Measurements from ENCODE around the gene PVALEF. TPM values are rescaled to one million over a fixed set of nuclear protein-coding genes. Genes with fewer than 3 reads are reported as not detected.
A peak's percentile ranks its signal among the peaks of the same experiment; 100 is the strongest.
"Not testable (repeated sequence)": the region's sequence is repeated elsewhere in the genome, so short reads cannot be mapped to it uniquely, and the experiment has no call there.

PVALEF gene
- total RNA-seq, 1 donor from 2014 or later, result 0.29 TPM

DNA sequence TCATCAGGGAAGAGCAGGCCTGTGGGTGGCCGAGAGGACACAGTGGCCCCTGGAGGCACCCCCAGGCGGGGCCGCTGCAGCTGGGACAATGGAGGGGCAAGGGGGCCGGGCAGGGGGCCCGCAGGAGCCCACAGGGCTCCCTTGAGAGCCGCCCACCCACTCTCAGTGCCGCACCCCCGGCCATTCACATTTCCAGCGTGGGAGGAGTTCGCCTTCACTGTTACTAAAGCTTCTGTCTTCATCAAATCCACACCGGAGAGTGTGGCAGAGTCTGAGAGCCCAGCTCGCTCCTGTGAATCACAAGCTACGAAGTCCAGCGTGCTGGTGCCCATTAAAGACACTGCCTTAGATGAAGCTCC, 20.9 kb upstream of the PVALEF start:
- TF ChIP-seq, protein P1, sequence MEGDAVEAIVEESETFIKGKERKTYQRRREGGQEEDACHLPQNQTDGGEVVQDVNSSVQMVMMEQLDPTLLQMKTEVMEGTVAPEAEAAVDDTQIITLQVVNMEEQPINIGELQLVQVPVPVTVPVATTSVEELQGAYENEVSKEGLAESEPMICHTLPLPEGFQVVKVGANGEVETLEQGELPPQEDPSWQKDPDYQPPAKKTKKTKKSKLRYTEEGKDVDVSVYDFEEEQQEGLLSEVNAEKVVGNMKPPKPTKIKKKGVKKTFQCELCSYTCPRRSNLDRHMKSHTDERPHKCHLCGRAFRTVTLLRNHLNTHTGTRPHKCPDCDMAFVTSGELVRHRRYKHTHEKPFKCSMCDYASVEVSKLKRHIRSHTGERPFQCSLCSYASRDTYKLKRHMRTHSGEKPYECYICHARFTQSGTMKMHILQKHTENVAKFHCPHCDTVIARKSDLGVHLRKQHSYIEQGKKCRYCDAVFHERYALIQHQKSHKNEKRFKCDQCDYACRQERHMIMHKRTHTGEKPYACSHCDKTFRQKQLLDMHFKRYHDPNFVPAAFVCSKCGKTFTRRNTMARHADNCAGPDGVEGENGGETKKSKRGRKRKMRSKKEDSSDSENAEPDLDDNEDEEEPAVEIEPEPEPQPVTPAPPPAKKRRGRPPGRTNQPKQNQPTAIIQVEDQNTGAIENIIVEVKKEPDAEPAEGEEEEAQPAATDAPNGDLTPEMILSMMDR (IDR thresholded peaks at IDR 0.05; ENCODE audit: partially characterized antibody, unreplicated experiment), result no peak
- no peak overlapping the region for H3K27ac Mint-ChIP-seq (ENCODE audit: unreplicated experiment)
- H3K4me1 Mint-ChIP-seq (ENCODE audit: low read depth, unreplicated experiment), result peaks cover 4% of the 10 kb centered on the region
- H3K36me3 Mint-ChIP-seq (ENCODE audit: unreplicated experiment), result no peaks in the 10 kb centered on the region
- no peak overlapping the region for H3K4me3 Mint-ChIP-seq (ENCODE audit: unreplicated experiment)
- H3K9me3 Mint-ChIP-seq (ENCODE audit: unreplicated experiment), result peaks cover 7% of the 10 kb centered on the region
- H3K27me3 Mint-ChIP-seq (ENCODE audit: unreplicated experiment), result peaks cover 5% of the 10 kb centered on the region
- DNase-seq, result no peak

DNA sequence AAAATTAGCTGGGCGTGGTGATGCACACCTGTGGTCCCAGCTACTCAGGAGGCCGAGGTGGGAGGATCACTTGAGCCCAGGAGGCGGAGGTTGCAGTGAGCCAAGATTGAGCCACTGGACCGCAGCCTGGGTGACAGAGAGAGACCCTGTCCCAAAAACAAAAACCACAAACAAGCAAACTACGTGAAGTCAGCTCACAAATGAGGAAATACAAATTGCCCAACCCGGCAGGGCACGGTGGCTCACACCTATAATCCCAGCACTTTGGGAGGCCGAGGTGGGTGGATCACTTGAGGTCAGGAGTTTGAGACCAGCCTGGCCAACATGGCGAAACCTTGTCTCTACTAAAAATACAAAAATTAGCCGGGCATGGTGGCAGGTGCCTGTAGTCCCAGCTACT, 19.1 kb upstream of the PVALEF start:
- not testable (repeated sequence) for H3K27me3 Mint-ChIP-seq (ENCODE audit: unreplicated experiment); H3K4me1 Mint-ChIP-seq (ENCODE audit: low read depth, unreplicated experiment); H3K9me3 Mint-ChIP-seq (ENCODE audit: unreplicated experiment); H3K4me3 Mint-ChIP-seq (ENCODE audit: unreplicated experiment); H3K36me3 Mint-ChIP-seq (ENCODE audit: unreplicated experiment); DNase-seq; H3K27ac Mint-ChIP-seq (ENCODE audit: unreplicated experiment)

DNA sequence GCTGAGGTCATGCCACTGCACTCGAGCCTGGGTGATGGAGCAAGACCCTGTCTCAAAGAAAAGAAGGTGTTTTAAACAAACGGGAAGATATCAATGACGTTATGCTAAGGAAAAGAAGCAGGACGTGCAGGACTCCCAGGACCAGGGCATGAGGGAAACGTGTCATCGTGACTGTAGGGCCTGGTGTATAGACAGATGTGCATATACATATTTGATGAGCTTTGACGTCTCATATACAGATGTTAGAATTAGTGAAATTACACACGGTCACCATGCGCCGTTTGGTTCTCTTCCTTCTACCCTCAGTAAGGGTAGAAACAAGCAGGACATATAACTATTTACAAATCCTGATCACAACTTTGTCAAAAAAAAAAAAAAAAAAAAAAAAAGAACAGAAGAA, 17.6 kb upstream of the PVALEF start:
- Mint-ChIP-seq H3K4me3 (ENCODE audit: unreplicated experiment) (no peak overlapping the region), H3K27me3 (ENCODE audit: unreplicated experiment) (no peaks in the 10 kb centered on the region), H3K4me1 (ENCODE audit: low read depth, unreplicated experiment) (peaks cover 7% of the 10 kb centered on the region), H3K9me3 (ENCODE audit: unreplicated experiment) (peaks cover 3% of the 10 kb centered on the region), H3K27ac (ENCODE audit: unreplicated experiment) (no peak overlapping the region), H3K36me3 (ENCODE audit: unreplicated experiment) (no peaks in the 10 kb centered on the region)
- no peak for DNase-seq
- TF ChIP-seq, protein P1 (IDR thresholded peaks at IDR 0.05; ENCODE audit: partially characterized antibody, unreplicated experiment), result no peak

DNA sequence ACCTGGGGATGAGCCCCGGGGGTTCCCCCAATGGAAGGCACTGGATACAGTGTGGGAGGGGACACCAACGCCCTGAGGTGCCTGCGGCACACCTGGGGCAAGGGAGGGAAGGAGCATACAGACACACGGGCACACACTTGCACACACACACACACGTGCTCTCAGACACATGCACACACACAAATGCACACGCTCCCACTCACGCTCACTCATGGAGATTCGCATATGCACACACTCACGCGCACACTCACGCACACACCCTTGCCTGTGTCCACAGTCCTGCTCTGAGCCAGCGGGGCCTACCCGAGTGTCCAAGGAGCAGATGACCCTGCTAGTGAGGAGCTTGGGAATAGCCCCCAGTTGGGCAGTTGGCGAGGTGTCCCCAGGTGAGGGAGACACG, 16.7 kb upstream of the PVALEF start:
- no peak overlapping the region for H3K27ac Mint-ChIP-seq (ENCODE audit: unreplicated experiment)
- no peaks in the 10 kb centered on the region for H3K36me3 Mint-ChIP-seq (ENCODE audit: unreplicated experiment)
- H3K27me3 Mint-ChIP-seq (ENCODE audit: unreplicated experiment), result no peaks in the 10 kb centered on the region
- TF ChIP-seq, protein P1 (IDR thresholded peaks at IDR 0.05; ENCODE audit: partially characterized antibody, unreplicated experiment), result no peak
- DNase-seq, result no peak
- no peak overlapping the region for H3K4me3 Mint-ChIP-seq (ENCODE audit: unreplicated experiment)
- H3K4me1 Mint-ChIP-seq (ENCODE audit: low read depth, unreplicated experiment), result peaks cover 7% of the 10 kb centered on the region
- H3K9me3 Mint-ChIP-seq (ENCODE audit: unreplicated experiment), result peaks cover 3% of the 10 kb centered on the region

DNA sequence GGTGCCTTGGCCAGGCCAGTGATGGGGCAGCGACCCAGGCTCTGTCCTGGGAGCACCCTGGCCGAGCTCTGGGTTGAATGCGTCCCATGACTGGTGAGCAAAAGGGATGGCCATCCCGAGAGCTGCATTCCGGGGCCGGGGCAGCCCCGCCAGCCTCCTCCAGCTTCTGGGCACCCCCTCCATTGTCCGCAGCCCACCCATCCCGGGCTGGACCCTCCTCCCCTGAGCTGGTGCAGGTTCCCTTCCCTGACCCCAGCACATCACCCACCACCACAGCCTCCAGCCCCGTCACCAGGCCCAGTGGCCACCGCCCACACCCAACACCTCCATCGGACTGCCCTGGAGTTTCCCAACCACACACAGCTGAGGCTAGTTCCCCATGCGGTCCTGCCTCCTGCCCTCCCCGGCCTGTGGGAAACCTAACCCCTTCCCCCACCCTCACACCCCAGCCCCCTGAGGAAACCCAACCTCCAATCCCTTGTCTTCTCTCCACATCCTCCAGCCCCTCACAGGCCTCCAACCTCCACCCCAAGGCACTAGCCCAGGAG, 16.2 kb upstream of the PVALEF start:
- H3K4me1 Mint-ChIP-seq (ENCODE audit: low read depth, unreplicated experiment), result peaks cover 7% of the 10 kb centered on the region
- H3K4me3 Mint-ChIP-seq (ENCODE audit: unreplicated experiment), result no peak overlapping the region
- H3K27me3 Mint-ChIP-seq (ENCODE audit: unreplicated experiment), result no peaks in the 10 kb centered on the region
- peaks cover 3% of the 10 kb centered on the region for H3K9me3 Mint-ChIP-seq (ENCODE audit: unreplicated experiment)
- TF ChIP-seq, protein P1 (IDR thresholded peaks at IDR 0.05; ENCODE audit: partially characterized antibody, unreplicated experiment), result no peak
- H3K27ac Mint-ChIP-seq (ENCODE audit: unreplicated experiment), result peak overlapping the region; percentile 28
- no peak for DNase-seq
- no peaks in the 10 kb centered on the region for H3K36me3 Mint-ChIP-seq (ENCODE audit: unreplicated experiment)

Measured in glutamatergic neuron (in vitro differentiated cells).